GM15510 (cell line): ENCODE data around the gene SH2D1B.

ENCODE experiments used
- POLR2A ChIP-seq: IDR thresholded peaks from 3 replicates; pipeline ENCODE4 v1.6.1; 2011; ENCODE audit warnings: borderline replicate concordance; ENCODE audit not compliant: insufficient read length; ENCODE audit errors: extremely low read depth

Gene SH2D1B

DNA sequence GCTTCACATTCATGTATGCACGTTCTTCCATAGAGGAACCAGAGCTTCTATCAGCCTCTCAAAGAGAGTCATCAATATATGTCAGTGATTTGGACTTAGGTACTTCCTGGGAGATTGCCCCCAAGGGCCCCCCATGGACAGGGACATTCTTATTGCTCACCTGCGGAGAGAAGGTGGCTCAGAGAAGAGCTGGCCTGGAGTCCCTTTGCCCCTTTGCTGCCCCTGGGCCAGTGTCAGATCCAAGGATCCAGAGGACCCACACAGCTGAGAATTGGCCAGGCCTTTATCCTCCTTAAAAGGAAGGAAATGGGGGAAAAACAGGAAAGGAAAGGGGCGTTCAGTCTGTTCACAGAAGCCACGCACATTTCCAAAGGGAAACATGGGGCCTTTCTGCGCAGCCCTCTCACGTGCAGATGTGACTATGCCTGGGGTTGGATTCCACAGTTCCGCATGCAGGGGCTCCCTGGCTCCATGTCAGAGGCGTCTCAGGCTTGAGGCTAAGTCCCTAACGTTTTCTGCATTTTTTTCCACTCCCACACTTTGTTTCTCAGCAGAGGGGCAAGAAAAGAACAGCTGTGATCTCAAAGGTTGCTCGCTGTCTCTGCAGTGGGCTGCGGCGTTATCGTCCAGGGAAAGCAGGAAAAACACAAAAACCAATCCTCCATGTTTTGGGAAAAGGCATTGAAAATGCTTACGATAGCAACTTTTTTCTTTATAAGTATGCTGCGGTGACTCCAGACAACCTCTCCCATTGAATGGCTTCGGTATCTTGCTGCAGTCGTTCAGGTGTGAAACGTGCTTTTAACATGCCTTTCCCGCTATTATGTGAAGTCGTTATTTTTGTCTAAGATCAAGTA is 24.5 kb downstream of the SH2D1B start:
- TF ChIP-seq POLR2A: no peak

- TF ChIP-seq POLR2A: no peak
Observed at GRCh38 chr1:162386292-162387225, 25.4 kb downstream of the SH2D1B start.

DNA sequence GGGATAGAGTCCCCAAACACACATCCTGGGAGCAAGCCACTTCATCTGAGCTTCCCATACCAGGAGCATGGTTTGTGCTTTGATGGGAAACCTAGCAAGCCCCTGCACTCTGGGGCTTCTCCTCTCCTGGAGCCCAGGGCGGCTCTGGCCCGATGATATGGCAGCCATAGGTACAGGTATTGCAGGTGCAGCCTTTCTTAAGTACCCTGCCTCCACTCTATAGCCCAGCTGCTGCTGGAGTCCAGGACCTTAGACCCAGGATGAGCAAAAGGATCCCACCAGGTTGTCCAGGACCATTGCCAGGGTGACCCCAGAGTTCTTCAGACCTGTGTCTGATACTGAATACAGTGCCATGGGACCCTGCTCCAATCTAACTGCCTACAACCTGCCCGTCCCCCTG is 26.2 kb downstream of the SH2D1B start:
- TF ChIP-seq POLR2A: no peak

GRCh38 chr1:162385280-162385623 is 26.7 kb downstream of the SH2D1B start:
- no peak for TF ChIP-seq POLR2A

GRCh38 chr1:162384601-162385279 is 27.2 kb downstream of the SH2D1B start:
- no peak for TF ChIP-seq POLR2A

- TF ChIP-seq POLR2A: no peak
Observed at GRCh38 chr1:162384116-162384515, 27.8 kb downstream of the SH2D1B start.

DNA sequence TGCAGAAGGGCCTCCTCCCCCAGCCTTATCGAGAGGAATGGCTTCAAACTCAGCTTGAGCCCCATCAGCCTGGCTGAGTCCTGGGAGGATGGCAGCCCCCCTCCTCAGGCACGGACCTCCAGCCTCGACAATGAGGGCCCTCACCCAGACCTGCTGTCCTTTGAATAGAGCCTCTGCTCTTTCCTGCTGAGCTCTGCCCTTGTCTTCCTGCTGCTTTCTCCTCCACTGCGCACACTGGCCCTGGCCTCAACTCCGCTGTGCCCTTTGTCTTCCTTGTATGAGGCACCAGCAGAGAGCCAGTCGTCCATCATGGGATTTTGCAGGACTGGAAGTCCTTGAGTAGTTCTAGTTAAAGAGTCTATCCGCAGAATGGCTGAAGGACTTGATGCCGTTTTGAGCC is 28.4 kb downstream of the SH2D1B start:
- no peak for TF ChIP-seq POLR2A

DNA sequence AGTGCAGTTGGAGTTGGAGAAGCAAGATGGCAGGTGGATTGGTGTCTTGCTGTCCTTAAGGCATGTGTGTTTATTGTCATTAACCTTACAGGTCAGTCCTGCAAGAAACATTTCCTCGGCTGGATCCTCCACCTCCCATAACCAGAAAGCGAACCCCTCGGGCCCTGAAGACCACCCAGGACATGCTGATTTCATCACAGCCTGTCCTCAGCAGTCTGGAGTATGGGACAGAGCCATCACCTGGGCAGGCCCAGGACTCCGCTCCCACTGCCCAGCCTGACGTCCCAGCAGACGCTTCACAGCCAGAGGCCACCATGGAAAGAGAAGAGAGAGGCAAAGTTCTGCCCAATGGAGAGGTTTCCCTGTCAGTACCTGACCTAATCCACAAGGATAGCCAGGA is 28.8 kb downstream of the SH2D1B start:
- TF ChIP-seq POLR2A: no peak

DNA sequence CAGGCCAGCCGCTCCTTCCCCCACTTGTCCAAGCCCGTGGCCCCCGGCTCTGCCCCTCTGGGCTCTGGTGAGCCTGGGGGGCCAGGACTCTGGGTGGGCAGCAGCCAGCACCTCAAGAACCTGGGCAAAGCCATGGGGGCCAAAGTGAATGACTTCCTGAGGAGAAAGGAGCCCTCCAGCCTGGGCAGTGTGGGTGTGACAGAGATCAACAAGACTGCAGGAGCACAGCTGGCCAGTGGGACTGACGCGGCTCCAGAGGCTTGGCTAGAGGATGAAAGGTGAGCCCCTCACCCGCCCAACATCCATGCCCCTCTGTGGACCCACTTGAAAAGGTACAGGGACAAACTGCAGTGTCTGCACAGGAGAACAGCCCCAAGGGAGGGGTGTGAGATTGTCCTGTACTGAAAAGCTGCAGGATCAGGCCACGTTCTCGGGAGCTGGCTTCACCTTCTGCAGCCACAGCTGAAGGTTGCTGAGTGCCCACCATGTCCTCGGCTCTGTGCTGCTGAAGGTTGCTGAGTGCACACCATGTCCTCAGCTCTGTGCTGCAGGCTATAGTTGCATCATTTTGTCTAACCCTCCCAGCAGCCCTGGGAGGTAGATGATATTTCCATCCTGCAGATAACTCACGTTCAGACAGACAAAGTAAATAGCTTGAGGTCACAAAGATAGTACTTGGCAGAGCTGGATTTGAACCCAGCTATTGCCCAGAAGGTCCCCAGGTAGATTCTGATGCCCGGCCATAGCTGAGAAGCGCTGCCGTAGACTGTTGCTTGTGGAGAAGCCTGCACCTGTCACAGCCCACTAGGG is 29.8 kb downstream of the SH2D1B start:
- no peak for TF ChIP-seq POLR2A

DNA sequence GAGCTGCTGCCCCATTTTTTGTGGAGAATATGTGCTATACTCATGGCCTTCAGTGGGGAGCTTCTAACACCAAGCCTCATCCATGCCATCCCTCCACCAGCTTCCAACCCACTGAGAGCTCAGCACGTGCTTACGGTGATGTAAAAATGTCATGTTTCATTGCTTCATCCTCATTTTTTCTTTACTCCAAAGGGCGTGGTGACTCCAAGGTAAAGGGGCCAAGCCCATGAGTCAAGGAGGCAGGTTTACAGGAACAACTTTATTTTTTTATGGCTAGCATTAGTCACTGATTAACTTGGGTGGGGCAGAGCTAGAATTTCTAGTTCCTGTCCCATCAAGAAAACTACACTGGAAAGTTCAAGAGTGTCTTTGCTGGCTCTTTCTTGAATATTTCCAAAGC is 30.6 kb downstream of the SH2D1B start, which contains the start of gene C1orf226:
TSS of gene C1orf226 (plus strand) at position 346 of the 400 bp plus-strand sequence. CDS start 174 bp downstream, outside the sequence.
- no peak for TF ChIP-seq POLR2A

DNA sequence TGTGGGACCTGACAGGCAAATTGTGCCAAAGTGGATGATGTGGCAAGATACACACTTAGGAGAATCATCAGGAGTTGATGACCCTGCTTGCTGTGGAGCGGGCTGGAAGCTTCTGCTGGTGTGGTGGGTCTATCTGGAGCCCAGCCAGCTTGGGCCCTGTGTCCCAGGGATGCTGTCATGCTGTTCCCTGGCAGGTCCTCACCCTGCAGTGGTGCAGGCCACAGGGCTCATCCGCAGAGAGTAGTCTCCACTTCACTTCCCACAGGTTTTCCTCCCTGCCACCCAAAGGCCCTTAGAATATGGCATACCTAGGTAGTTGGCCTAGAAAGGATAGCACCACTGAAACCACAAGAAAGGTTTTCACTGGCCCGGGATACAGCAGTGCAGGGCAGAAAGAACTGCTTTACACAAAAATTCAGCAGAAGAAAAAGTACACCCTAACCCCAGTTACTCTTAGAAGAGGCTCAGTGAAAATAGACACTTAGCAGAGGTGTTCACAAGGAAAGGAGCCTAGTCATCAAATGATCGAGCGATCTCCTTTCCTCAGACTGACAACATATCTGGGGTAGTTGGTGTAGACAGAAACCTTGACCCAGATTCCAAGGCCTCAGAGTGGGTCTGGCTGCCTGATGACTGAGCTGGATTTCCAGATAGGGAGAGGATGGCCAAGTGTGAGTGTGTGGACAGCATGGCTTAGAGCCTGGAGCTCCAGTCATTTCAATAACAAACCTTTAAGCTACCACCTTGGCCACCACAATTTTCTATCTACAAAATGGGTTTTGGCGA is 31.7 kb downstream of the SH2D1B start:
- no peak for TF ChIP-seq POLR2A

DNA sequence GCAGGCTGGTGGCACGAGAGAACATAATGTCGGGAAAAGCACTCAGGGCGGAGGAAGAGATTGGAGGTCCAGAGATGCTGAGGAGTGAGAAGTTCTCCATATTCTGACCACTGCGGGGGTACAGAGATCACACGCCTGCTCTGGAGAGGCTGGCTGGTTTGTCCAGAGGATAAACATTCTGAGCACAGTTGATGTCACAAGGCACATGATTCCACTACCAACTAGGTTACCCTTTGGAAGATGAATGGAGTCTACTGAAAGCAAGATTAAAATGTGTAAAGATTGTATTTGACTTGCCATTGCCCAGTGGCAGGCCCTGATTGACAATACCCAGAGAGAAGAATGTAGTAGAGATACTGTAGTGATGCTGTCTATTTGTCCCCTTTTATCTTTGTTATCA is 35.2 kb downstream of the SH2D1B start, which contains the start of gene SPATA46:
TSS of gene SPATA46 (minus strand) at position 164 of the 400 bp plus-strand sequence. CDS start at position 100, 64 bp downstream.
- TF ChIP-seq POLR2A: no peak

DNA sequence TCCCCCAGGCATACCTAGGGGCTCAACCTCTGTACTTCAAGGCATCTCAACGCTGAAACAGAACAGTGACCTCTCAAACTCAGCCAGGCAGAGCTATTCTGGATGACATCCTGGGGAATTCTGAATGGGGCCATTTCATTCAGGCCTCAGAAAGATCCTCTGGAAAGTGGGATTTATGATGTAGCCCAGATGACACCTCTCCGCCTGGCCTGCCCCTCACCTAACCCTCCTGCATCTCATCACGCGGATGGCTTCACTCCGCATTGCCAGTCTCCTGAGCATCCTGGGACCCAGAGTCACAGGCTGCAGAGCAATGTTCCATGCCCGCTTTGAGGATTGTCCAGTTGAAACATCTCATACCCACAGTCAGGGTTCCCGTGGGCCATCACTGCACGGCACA is 36.5 kb downstream of the SH2D1B start:
- TF ChIP-seq POLR2A: no peak
